HepG2 (cell line): ENCODE data around the gene APOBEC3H.
"Not testable (repeated sequence)": the region's sequence is repeated elsewhere in the genome, so short reads cannot be mapped to it uniquely, and the experiment has no call there.

Experiments
- NCOA5 ChIP-seq: sonication (generic); formaldehyde crosslinking; IDR thresholded peaks from 2 replicates; pipeline ENCODE4 v1.4.0; 2020; ENCODE audit warnings: missing genetic modification reagents
- POLR2A ChIP-seq, 2 experiments: IDR thresholded peaks; 2 replicates each; pipeline ENCODE4 v1.6.1; 2011; ENCODE audit warnings: low read depth in 2 of 2, low read length in 2 of 2, mild to moderate bottlenecking in 1 of 2, moderate library complexity in 1 of 2; ENCODE audit not compliant: insufficient read depth in 1 of 2
- TOPORS ChIP-seq: sonication (generic); formaldehyde crosslinking; IDR thresholded peaks from 2 replicates; pipeline ENCODE4 v1.8.0; 2023; ENCODE audit warnings: mild to moderate bottlenecking, missing genetic modification reagents
- ZNF790 ChIP-seq: sonication (generic); formaldehyde crosslinking; IDR thresholded peaks from 2 replicates; pipeline ENCODE4 v1.8.0; 2022; ENCODE audit warnings: missing genetic modification reagents, mild to moderate bottlenecking, borderline replicate concordance
- TF ChIP-seq, protein P1 (sequence below), 2 experiments: sonication (generic) in 1 of 2; formaldehyde crosslinking in 1 of 2; IDR thresholded peaks; 2 replicates each; pipeline versions ENCODE4 v1.5.1 to v1.6.1; 2011 to 2020; ENCODE audit warnings: borderline replicate concordance in 1 of 2, low read depth in 1 of 2, low read length in 1 of 2, mild to moderate bottlenecking in 1 of 2, missing genetic modification reagents in 1 of 2, moderate library complexity in 1 of 2
- TF ChIP-seq, protein P2 (sequence below): sonication (generic); formaldehyde crosslinking; IDR thresholded peaks from 2 replicates; pipeline ENCODE4 v1.5.0; 2020; ENCODE audit warnings: mild to moderate bottlenecking, missing genetic modification reagents, moderate library complexity
- TF ChIP-seq, protein P3 (sequence below): sonication (generic); formaldehyde crosslinking; conservative IDR thresholded peaks from 2 replicates; pipeline ENCODE4 v1.4.0; 2020; ENCODE audit warnings: missing genetic modification reagents
- TF ChIP-seq, protein P4 (sequence below): IDR thresholded peaks from 2 replicates; pipeline ENCODE4 v1.6.1; 2016; ENCODE audit warnings: low read depth, control low read depth
- TF ChIP-seq, protein P5 (sequence below): IDR thresholded peaks from 2 replicates; pipeline ENCODE4 v1.6.1; 2016

DNA sequence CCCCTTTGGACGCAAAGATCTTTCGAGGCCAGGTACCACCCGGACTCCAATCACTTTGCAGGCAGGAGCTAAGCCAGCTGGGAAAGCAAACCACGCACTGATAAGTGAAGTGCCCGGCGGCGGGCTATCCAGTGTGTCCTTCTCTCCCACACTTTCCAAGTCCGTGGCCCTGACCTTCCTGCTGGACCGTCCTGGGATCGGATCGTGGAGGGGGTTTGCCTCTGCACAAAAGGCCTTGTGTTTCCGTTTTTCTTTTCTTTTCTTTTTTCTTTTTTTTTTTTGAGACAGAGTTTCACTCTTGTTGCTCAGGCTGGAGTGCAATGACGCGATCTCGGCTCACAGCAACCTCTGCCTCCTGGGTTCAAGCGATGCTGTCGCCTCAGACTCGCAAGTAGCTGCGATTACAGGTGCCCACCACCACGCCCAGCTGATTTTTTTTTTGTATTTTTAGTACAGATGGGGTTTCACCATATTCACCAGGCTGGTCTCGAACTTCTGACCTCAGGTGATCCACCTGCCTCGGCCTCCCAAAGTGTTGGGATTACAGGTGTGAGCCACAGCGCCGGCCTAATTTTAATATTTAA lies 17.9 kb upstream of the APOBEC3H start:
- TF ChIP-seq, protein P1, sequence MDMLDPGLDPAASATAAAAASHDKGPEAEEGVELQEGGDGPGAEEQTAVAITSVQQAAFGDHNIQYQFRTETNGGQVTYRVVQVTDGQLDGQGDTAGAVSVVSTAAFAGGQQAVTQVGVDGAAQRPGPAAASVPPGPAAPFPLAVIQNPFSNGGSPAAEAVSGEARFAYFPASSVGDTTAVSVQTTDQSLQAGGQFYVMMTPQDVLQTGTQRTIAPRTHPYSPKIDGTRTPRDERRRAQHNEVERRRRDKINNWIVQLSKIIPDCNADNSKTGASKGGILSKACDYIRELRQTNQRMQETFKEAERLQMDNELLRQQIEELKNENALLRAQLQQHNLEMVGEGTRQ (IDR thresholded peaks at IDR 0.05; ENCODE audit: low read depth, low read length) = not testable (repeated sequence)
- TF ChIP-seq, protein P1 (CRISPR knock-in tag; IDR thresholded peaks at IDR 0.05; ENCODE audit: borderline replicate concordance) = not testable (repeated sequence)
- TF ChIP-seq, protein P2, sequence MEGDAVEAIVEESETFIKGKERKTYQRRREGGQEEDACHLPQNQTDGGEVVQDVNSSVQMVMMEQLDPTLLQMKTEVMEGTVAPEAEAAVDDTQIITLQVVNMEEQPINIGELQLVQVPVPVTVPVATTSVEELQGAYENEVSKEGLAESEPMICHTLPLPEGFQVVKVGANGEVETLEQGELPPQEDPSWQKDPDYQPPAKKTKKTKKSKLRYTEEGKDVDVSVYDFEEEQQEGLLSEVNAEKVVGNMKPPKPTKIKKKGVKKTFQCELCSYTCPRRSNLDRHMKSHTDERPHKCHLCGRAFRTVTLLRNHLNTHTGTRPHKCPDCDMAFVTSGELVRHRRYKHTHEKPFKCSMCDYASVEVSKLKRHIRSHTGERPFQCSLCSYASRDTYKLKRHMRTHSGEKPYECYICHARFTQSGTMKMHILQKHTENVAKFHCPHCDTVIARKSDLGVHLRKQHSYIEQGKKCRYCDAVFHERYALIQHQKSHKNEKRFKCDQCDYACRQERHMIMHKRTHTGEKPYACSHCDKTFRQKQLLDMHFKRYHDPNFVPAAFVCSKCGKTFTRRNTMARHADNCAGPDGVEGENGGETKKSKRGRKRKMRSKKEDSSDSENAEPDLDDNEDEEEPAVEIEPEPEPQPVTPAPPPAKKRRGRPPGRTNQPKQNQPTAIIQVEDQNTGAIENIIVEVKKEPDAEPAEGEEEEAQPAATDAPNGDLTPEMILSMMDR (CRISPR knock-in tag) = not testable (repeated sequence)
- TF ChIP-seq NCOA5 (CRISPR knock-in tag); TOPORS (CRISPR knock-in tag); ZNF790; POLR2A (IDR thresholded peaks at IDR 0.05; ENCODE audit: insufficient read depth in 1 of 2, low read depth in 2 of 2, low read length in 2 of 2): not testable (repeated sequence)
- TF ChIP-seq, protein P3, sequence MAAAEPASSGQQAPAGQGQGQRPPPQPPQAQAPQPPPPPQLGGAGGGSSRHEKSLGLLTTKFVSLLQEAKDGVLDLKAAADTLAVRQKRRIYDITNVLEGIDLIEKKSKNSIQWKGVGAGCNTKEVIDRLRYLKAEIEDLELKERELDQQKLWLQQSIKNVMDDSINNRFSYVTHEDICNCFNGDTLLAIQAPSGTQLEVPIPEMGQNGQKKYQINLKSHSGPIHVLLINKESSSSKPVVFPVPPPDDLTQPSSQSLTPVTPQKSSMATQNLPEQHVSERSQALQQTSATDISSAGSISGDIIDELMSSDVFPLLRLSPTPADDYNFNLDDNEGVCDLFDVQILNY (CRISPR knock-in tag) = not testable (repeated sequence)
- TF ChIP-seq, protein P4, sequence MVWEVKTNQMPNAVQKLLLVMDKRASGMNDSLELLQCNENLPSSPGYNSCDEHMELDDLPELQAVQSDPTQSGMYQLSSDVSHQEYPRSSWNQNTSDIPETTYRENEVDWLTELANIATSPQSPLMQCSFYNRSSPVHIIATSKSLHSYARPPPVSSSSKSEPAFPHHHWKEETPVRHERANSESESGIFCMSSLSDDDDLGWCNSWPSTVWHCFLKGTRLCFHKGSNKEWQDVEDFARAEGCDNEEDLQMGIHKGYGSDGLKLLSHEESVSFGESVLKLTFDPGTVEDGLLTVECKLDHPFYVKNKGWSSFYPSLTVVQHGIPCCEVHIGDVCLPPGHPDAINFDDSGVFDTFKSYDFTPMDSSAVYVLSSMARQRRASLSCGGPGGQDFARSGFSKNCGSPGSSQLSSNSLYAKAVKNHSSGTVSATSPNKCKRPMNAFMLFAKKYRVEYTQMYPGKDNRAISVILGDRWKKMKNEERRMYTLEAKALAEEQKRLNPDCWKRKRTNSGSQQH (CRISPR knock-in tag) = not testable (repeated sequence)
- TF ChIP-seq, protein P5, sequence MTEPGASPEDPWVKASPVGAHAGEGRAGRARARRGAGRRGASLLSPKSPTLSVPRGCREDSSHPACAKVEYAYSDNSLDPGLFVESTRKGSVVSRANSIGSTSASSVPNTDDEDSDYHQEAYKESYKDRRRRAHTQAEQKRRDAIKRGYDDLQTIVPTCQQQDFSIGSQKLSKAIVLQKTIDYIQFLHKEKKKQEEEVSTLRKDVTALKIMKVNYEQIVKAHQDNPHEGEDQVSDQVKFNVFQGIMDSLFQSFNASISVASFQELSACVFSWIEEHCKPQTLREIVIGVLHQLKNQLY (CRISPR knock-in tag) = not testable (repeated sequence)
